ENCODE results near the gene RPH3AL. TPM values are rescaled to one million over a fixed set of nuclear protein-coding genes. Genes with fewer than 3 reads are reported as not detected.

The RPH3AL gene
- total RNA-seq, 1 donor: 2.9 TPM

GRCh38 chr17:231966-232807 lies 120.4 kb downstream of the RPH3AL start:
- no peak for TF ChIP-seq CTCF (IDR thresholded peaks at IDR 0.05; ENCODE audit: extremely low read depth, low read depth, low read length)
- Histone ChIP-seq H3K4me3 (ENCODE audit: insufficient read depth, low read length) (no peak overlapping the region), H3K27ac (ENCODE audit: low read depth, low read length) (no peak overlapping the region), H4K20me1 (ENCODE audit: insufficient read depth, low read length) (no peaks in the 10 kb centered on the region), H2AFZ (ENCODE audit: low read length) (no peak overlapping the region), H3K27me3 (ENCODE audit: insufficient read depth, low read length) (no peaks in the 10 kb centered on the region), H3K9me3 (ENCODE audit: low read depth, low read length) (no peaks in the 10 kb centered on the region), H3K79me2 (ENCODE audit: insufficient read depth, low read length) (no peaks in the 10 kb centered on the region), H3K36me3 (ENCODE audit: insufficient read depth, low read length) (no peaks in the 10 kb centered on the region), H3K4me1 (ENCODE audit: insufficient read depth, low read length) (no peaks in the 10 kb centered on the region), H3K4me2 (ENCODE audit: insufficient read depth, low read length) (no peak overlapping the region)
- DNase-seq (ENCODE audit: insufficient read length, low spot score, missing footprints): no peak

- DNase-seq (ENCODE audit: insufficient read length, low spot score, missing footprints): no peak
- Histone ChIP-seq H3K36me3 (ENCODE audit: insufficient read depth, low read length) (no peaks in the 10 kb centered on the region), H4K20me1 (ENCODE audit: insufficient read depth, low read length) (no peaks in the 10 kb centered on the region), H3K27me3 (ENCODE audit: insufficient read depth, low read length) (no peaks in the 10 kb centered on the region), H3K4me2 (ENCODE audit: insufficient read depth, low read length) (no peak overlapping the region), H3K27ac (ENCODE audit: low read depth, low read length) (no peak overlapping the region), H2AFZ (ENCODE audit: low read length) (no peak overlapping the region), H3K79me2 (ENCODE audit: insufficient read depth, low read length) (no peaks in the 10 kb centered on the region), H3K9me3 (ENCODE audit: low read depth, low read length) (no peaks in the 10 kb centered on the region), H3K4me1 (ENCODE audit: insufficient read depth, low read length) (no peaks in the 10 kb centered on the region), H3K4me3 (ENCODE audit: insufficient read depth, low read length) (no peak overlapping the region)
- no peak for TF ChIP-seq CTCF (IDR thresholded peaks at IDR 0.05; ENCODE audit: extremely low read depth, low read depth, low read length)
Observed at GRCh38 chr17:231191-231965, 121.2 kb downstream of the RPH3AL start.

- H3K79me2 ChIP-seq (ENCODE audit: insufficient read depth, low read length): no peaks in the 10 kb centered on the region
- no peaks in the 10 kb centered on the region for H3K27me3 ChIP-seq (ENCODE audit: insufficient read depth, low read length)
- no peak overlapping the region for H3K4me2 ChIP-seq (ENCODE audit: insufficient read depth, low read length)
- H3K27ac ChIP-seq (ENCODE audit: low read depth, low read length): no peak overlapping the region
- H2AFZ ChIP-seq (ENCODE audit: low read length): no peak overlapping the region
- TF ChIP-seq CTCF (IDR thresholded peaks at IDR 0.05; ENCODE audit: extremely low read depth, low read depth, low read length): no peak
- no peak overlapping the region for H3K4me3 ChIP-seq (ENCODE audit: insufficient read depth, low read length)
- no peak for DNase-seq (ENCODE audit: insufficient read length, low spot score, missing footprints)
- H3K4me1 ChIP-seq (ENCODE audit: insufficient read depth, low read length): no peaks in the 10 kb centered on the region
- no peaks in the 10 kb centered on the region for H3K36me3 ChIP-seq (ENCODE audit: insufficient read depth, low read length)
- H4K20me1 ChIP-seq (ENCODE audit: insufficient read depth, low read length): no peaks in the 10 kb centered on the region
- H3K9me3 ChIP-seq (ENCODE audit: low read depth, low read length): no peaks in the 10 kb centered on the region
Observed at GRCh38 chr17:230395-230770, 122.2 kb downstream of the RPH3AL start.

All from osteoblast (primary cell).